H1 (cell line): ENCODE measurements around the gene HDAC7. TPM values are rescaled to one million over a fixed set of nuclear protein-coding genes. Genes with fewer than 3 reads are reported as not detected.
A peak's percentile ranks its signal among the peaks of the same experiment; 100 is the strongest.

Experiments used
- CTCF ChIA-PET: fragments of 300-600 bp; sonication (Branson Sonifier 250); formaldehyde crosslinking; loops from one replicate; lab custom pipeline; 2021; ENCODE audit not compliant: partially characterized antibody; lab: Charles Lee
- POLR2A ChIA-PET: fragments of 300-600 bp; sonication (Branson Sonifier 250); formaldehyde crosslinking; loops from one replicate; lab custom pipeline; 2021; ENCODE audit warnings: inconsistent platforms; ENCODE audit not compliant: partially characterized antibody; lab: Charles Lee
- DNase-seq, 2 experiments: peaks; one replicate each; pipeline versions ENCODE4 v3.0.0 to v3.0.0-alpha.2; 2010 to 2022; ENCODE audit warnings: low spot score in 2 of 2, low read depth in 1 of 2, mixed read lengths in 1 of 2
- FAIRE-seq: peaks from 2 replicates; lab custom pipeline; 2011; peaks lifted over from hg19 to GRCh38; lab: Jason Lieb, UNC
- H2AFZ ChIP-seq: 2 replicates; pipeline ENCODE4 v1.8.1; 2012; ENCODE audit warnings: low read length, inconsistent platforms
- H2AK5ac ChIP-seq: 2 replicates; pipeline ENCODE4 v1.6.1; 2013; ENCODE audit warnings: low read depth, low read length
- H2BK120ac ChIP-seq: replicated peaks from 2 replicates; pipeline ENCODE3; 2013; ENCODE audit warnings: low read depth, low read length, inconsistent platforms
- H2BK12ac ChIP-seq: 2 replicates; pipeline ENCODE4 v1.6.1; 2013; ENCODE audit warnings: low read depth, low read length
- H2BK15ac ChIP-seq: 2 replicates; pipeline ENCODE4 v1.6.1; 2013; ENCODE audit warnings: low read length
- H2BK20ac ChIP-seq: 2 replicates; pipeline ENCODE4 v1.6.1; 2013; ENCODE audit warnings: low read length
- H2BK5ac ChIP-seq: 2 replicates; pipeline ENCODE4 v1.6.1; 2013; ENCODE audit warnings: low read depth, low read length
- H3K14ac ChIP-seq: 2 replicates; pipeline ENCODE4 v1.6.1; 2013; ENCODE audit warnings: inconsistent platforms; ENCODE audit not compliant: insufficient read length
- H3K18ac ChIP-seq: 2 replicates; pipeline ENCODE4 v1.6.1; 2013; ENCODE audit warnings: low read length; ENCODE audit errors: extremely low read depth
- H3K23ac ChIP-seq: 2 replicates; pipeline ENCODE4 v1.6.1; 2013; ENCODE audit warnings: inconsistent platforms; ENCODE audit not compliant: insufficient read length
- H3K23me2 ChIP-seq: 2 replicates; pipeline ENCODE4 v1.6.1; 2013; ENCODE audit warnings: low read depth, low read length
- H3K27ac ChIP-seq: 2 replicates; pipeline ENCODE4 v1.6.1; 2011; ENCODE audit warnings: low read depth, low read length, inconsistent platforms
- H3K27me3 ChIP-seq, 4 experiments: replicated peaks in 1 of 4; 1 replicate in 1 of 4; 2 replicates in 3 of 4; pipeline versions ENCODE4 v1.6.1 to v1.8.1; 2011 to 2013; ENCODE audit warnings: low read length in 3 of 4, mild to moderate bottlenecking in 3 of 4, inconsistent platforms in 2 of 4, mixed read lengths in 2 of 4, moderate library complexity in 1 of 4; ENCODE audit not compliant: control insufficient read depth in 3 of 4, insufficient read depth in 3 of 4; ENCODE audit errors: extremely low read depth in 1 of 4
- H3K36me3 ChIP-seq, 4 experiments: 2 replicates each; pipeline versions ENCODE4 v1.6.1 to v1.8.1; 2011 to 2013; ENCODE audit warnings: mild to moderate bottlenecking in 4 of 4, low read length in 3 of 4, moderate library complexity in 2 of 4, control low read depth in 1 of 4, inconsistent platforms in 1 of 4; ENCODE audit not compliant: insufficient read depth in 4 of 4, control insufficient read depth in 2 of 4
- H3K4ac ChIP-seq: replicated peaks from 2 replicates; pipeline ENCODE3; 2013; ENCODE audit warnings: low read length, low read depth, mixed read lengths, inconsistent platforms; ENCODE audit not compliant: insufficient read length
- H3K4me1 ChIP-seq, 4 experiments: replicated peaks in 1 of 4; 1 replicate in 1 of 4; 2 replicates in 3 of 4; pipeline versions ENCODE4 v1.6.1 to v1.8.1; 2011 to 2013; ENCODE audit warnings: low read length in 3 of 4, inconsistent platforms in 2 of 4, mixed read lengths in 1 of 4; ENCODE audit not compliant: insufficient read depth in 4 of 4, control insufficient read depth in 3 of 4
- H3K4me2 ChIP-seq, 2 experiments: 2 replicates each; pipeline versions ENCODE4 v1.6.1 to v1.8.1; 2011 to 2013; ENCODE audit warnings: low read depth in 2 of 2, low read length in 2 of 2, control low read depth in 1 of 2, inconsistent platforms in 1 of 2, mild to moderate bottlenecking in 1 of 2; ENCODE audit not compliant: insufficient read depth in 1 of 2
- H3K4me3 ChIP-seq, 4 experiments: fragments of 200-600, 300-600 bp in 1 of 4; sonication (generic), shearing (Covaris generic), sonication (Bioruptor Twin) in 1 of 4; 2 replicates each; pipeline versions ENCODE4 v1.5.1 to v1.8.1; 2011 to 2016; ENCODE audit warnings: low read length in 4 of 4, low read depth in 3 of 4, control low read depth in 2 of 4, inconsistent platforms in 2 of 4, mild to moderate bottlenecking in 2 of 4, mixed read lengths in 1 of 4, moderate library complexity in 1 of 4; ENCODE audit not compliant: insufficient read depth in 2 of 4; ENCODE audit errors: extremely low read depth in 1 of 4
- H3K56ac ChIP-seq: replicated peaks from 2 replicates; pipeline ENCODE3; 2013; ENCODE audit warnings: low read depth, mild to moderate bottlenecking, mixed read lengths, low read length, inconsistent platforms; ENCODE audit not compliant: insufficient read length
- H3K79me1 ChIP-seq: 2 replicates; pipeline ENCODE4 v1.6.1; 2013; ENCODE audit warnings: low read depth, low read length, control low read depth
- H3K79me2 ChIP-seq, 2 experiments: 2 replicates each; pipeline versions ENCODE4 v1.6.1 to v1.8.1; 2012 to 2013; ENCODE audit warnings: low read length in 2 of 2, mild to moderate bottlenecking in 2 of 2, inconsistent platforms in 1 of 2; ENCODE audit not compliant: insufficient read depth in 2 of 2, control insufficient read depth in 1 of 2
- H3K9ac ChIP-seq, 4 experiments: replicated peaks in 1 of 4; 1 replicate in 1 of 4; 2 replicates in 3 of 4; pipeline versions ENCODE4 v1.6.1 to v1.8.1; 2011 to 2013; ENCODE audit warnings: low read depth in 3 of 4, low read length in 3 of 4, control low read depth in 2 of 4, mild to moderate bottlenecking in 2 of 4, moderate library complexity in 2 of 4, inconsistent platforms in 1 of 4; ENCODE audit errors: extremely low read depth in 1 of 4
- H3K9me3 ChIP-seq, 2 experiments: 2 replicates each; pipeline versions ENCODE4 v1.6.1 to v1.8.1; 2012 to 2013; ENCODE audit warnings: mild to moderate bottlenecking in 2 of 2, moderate library complexity in 2 of 2, control low read depth in 1 of 2, inconsistent platforms in 1 of 2, low read depth in 1 of 2, low read length in 1 of 2, mixed read lengths in 1 of 2; ENCODE audit not compliant: insufficient read depth in 2 of 2
- H4K20me1 ChIP-seq, 2 experiments: replicated peaks in 1 of 2; 2 replicates each; pipeline versions ENCODE3 to v1.8.1; 2011 to 2013; ENCODE audit warnings: inconsistent platforms in 2 of 2, low read length in 2 of 2, mild to moderate bottlenecking in 1 of 2; ENCODE audit not compliant: insufficient read depth in 2 of 2, control insufficient read depth in 1 of 2
- H4K5ac ChIP-seq: 2 replicates; pipeline ENCODE4 v1.6.1; 2013; ENCODE audit warnings: low read length, low read depth, mixed read lengths, inconsistent platforms; ENCODE audit not compliant: insufficient read length
- H4K8ac ChIP-seq: 2 replicates; pipeline ENCODE4 v1.8.0; 2013; ENCODE audit warnings: mild to moderate bottlenecking, moderate library complexity, low read length, inconsistent platforms; ENCODE audit not compliant: insufficient read depth; ENCODE audit errors: extremely low read depth
- H4K91ac ChIP-seq: replicated peaks from 2 replicates; pipeline ENCODE3; 2013; ENCODE audit warnings: low read length, mixed read lengths, inconsistent platforms; ENCODE audit not compliant: insufficient read length
- CBX5 ChIP-seq: fragments of 300-800, 300-1000 bp; sonication (generic); IDR thresholded peaks from 2 replicates; pipeline ENCODE4 v1.7.1; 2016; ENCODE audit warnings: antibody characterized with exemption, low read length, low read depth
- CBX8 ChIP-seq: fragments of 300-800, 300-1000 bp; sonication (generic); IDR thresholded peaks from 2 replicates; pipeline ENCODE4 v1.7.1; 2016; ENCODE audit warnings: low read depth, low read length, borderline replicate concordance
- CHD2 ChIP-seq: IDR thresholded peaks from 2 replicates; pipeline ENCODE4 v1.6.1; 2012; ENCODE audit warnings: low read length, improper control_type of control experiment
- JUN ChIP-seq: IDR thresholded peaks from 2 replicates; pipeline ENCODE4 v1.6.1; 2011; ENCODE audit warnings: low read depth, mild to moderate bottlenecking, improper control_type of control experiment, low read length
- NRF1 ChIP-seq: IDR thresholded peaks from 2 replicates; pipeline ENCODE4 v1.6.1; 2011; ENCODE audit warnings: mild to moderate bottlenecking, low read depth, low read length, improper control_type of control experiment
- PHF8 ChIP-seq: fragments of 200-600 bp; sonication (generic); conservative IDR thresholded peaks from 2 replicates; pipeline ENCODE4 v1.7.1; 2012; ENCODE audit warnings: low read depth, mild to moderate bottlenecking, inconsistent platforms, low read length, moderate library complexity
- POLR2A ChIP-seq, 2 experiments: IDR thresholded peaks; 1 replicate in 1 of 2; 2 replicates in 1 of 2; pipeline ENCODE4 v1.6.1; 2011; ENCODE audit warnings: low read depth in 2 of 2, low read length in 2 of 2, mild to moderate bottlenecking in 2 of 2; ENCODE audit errors: control extremely low read depth in 1 of 2
- POLR2AphosphoS5 ChIP-seq: IDR thresholded peaks from 2 replicates; pipeline ENCODE4 v1.6.1; 2011; ENCODE audit warnings: low read depth, low read length
- RFX5 ChIP-seq: IDR thresholded peaks from 2 replicates; pipeline ENCODE4 v1.6.1; 2011; ENCODE audit warnings: low read depth, low read length, improper control_type of control experiment, borderline replicate concordance
- RNF2 ChIP-seq: fragments of 200-900, 300-1000 bp; sonication (generic); IDR thresholded peaks from 2 replicates; pipeline ENCODE4 v1.7.1; 2016; ENCODE audit warnings: borderline replicate concordance, low read depth, mild to moderate bottlenecking, antibody characterized with exemption, low read length; ENCODE audit not compliant: poor library complexity, severe bottlenecking; ENCODE audit errors: missing control alignments
- SP1 ChIP-seq: IDR thresholded peaks from 2 replicates; pipeline ENCODE4 v1.6.1; 2011; ENCODE audit warnings: low read depth, low read length
- SP2 ChIP-seq: IDR thresholded peaks from 2 replicates; pipeline ENCODE4 v1.6.1; 2012; ENCODE audit warnings: mild to moderate bottlenecking, low read length, inconsistent platforms
- TAF7 ChIP-seq: optimal IDR thresholded peaks from 2 replicates; pipeline ENCODE3; 2011; ENCODE audit warnings: low read depth, mild to moderate bottlenecking, inconsistent platforms, low read length, moderate library complexity, borderline replicate concordance
- ZNF274 ChIP-seq: IDR thresholded peaks from 2 replicates; pipeline ENCODE4 v1.7.0; 2012; ENCODE audit warnings: low read length, borderline replicate concordance; ENCODE audit errors: extremely low read depth
- WGBS, 2 experiments: shearing (Covaris generic) in 1 of 2; methylation state at CpG; one replicate each; pipeline versions ENCODE4 v1.1.6 to v1.1.7; 2013 to 2015; ENCODE audit warnings: low lambda C conversion rate in 2 of 2, mixed read lengths in 2 of 2, inconsistent platforms in 1 of 2, low coverage in 1 of 2, missing lambda C conversion rate in 1 of 2; ENCODE audit not compliant: insufficient replicate concordance in 2 of 2, insufficient coverage in 1 of 2, insufficient read length in 1 of 2; ENCODE audit errors: extremely low coverage in 1 of 2, missing lambda C conversion rate in 1 of 2; 5-methylcytosine and 5-hydroxymethylcytosine counted together
- polyA plus RNA-seq, 7 experiments: library from polyadenylated mRNA; depleted of rRNA in 3 of 7; stranded (reverse) in 5 of 7; unstranded in 2 of 7; fragments of >200 nt in 5 of 7; fragments of 200-250 nt in 2 of 7; gene quantifications; 1 replicate in 5 of 7; 2 replicates in 1 of 7; 4 replicates in 1 of 7; pipeline versions ENCODE4 v1.2.1 to v1.2.3, GENCODE V29; 2011 to 2013; ENCODE audit warnings: missing spikeins in 2 of 7, mixed read lengths in 2 of 7
- total RNA-seq: library from RNA; stranded (reverse); fragmentation: NEBNext Ultra II Directional; extraction: Animal tissue kit (Norgen Biotek cat#: 25700); gene quantifications from 2 replicates; pipeline ENCODE4 v1.2.1, GENCODE V29; 2021

The HDAC7 gene
- total and polyA plus RNA-seq, 2 of the 8 experiments (the other 6 are each of a cell fraction or from before 2014, with no cell fraction given) = 25.5 to 84.9 TPM

DNA sequence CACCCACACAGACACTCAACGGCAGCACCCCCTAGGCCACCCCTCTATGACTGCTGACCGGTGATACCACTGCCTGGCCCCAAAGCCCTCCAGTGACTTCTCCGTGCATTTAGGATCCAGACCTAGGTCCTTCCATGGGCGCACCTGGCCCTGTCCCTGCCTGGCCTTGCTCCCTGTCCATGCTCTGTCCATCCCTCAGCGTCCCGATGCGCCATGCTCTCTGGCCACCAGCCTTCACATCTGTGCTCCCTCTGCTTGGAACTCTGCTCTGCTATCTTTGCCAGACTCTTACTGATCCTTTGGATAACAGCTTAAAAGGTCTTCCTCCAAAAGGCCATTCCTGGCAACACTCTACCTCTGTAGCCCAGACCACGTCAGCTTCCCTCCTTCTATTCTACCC lies 25.4 kb upstream of the HDAC7 start:
- H3K18ac ChIP-seq = no peak overlapping the region
- no peak overlapping the region for H2BK120ac ChIP-seq
- H2AFZ ChIP-seq = no peak overlapping the region
- no peak overlapping the region for H3K27ac ChIP-seq
- FAIRE-seq = no peak
- no peak overlapping the region for H3K4ac ChIP-seq
- H3K56ac ChIP-seq = no peak overlapping the region
- no peaks in the 10 kb centered on the region; a peak in 2 of 7 replicates for H3K27me3 ChIP-seq
- H3K36me3 ChIP-seq = no peaks in the 10 kb centered on the region
- H2BK12ac ChIP-seq = no peak overlapping the region
- ChIA-PET POLR2A (interaction anchor here (0.9 to 28.4 kb wide), 3 partner anchors 17 to 68 kb away, joined by 3 to 480 read pairs (median 3); partner anchors contain the start of gene HDAC7), CTCF (interaction anchor here (1.0 to 30.5 kb wide), 7 partner anchors 7 to 130 kb away, joined by 3 to 2001 read pairs (median 3); partner anchors contain the start of genes HDAC7 and SLC48A1)
- no peaks in the 10 kb centered on the region; the same call in 1 of the 2 replicates for H3K79me1 ChIP-seq
- no peak overlapping the region for H4K5ac ChIP-seq
- H3K4me3 ChIP-seq = no peak overlapping the region
- H2BK5ac ChIP-seq = no peak overlapping the region
- H2BK15ac ChIP-seq = 0 out of 2 replicates have a peak overlapping the region, but pooled peaks have one; percentile 53
- H3K4me2 ChIP-seq = no peak overlapping the region
- no peaks in the 10 kb centered on the region for H3K9me3 ChIP-seq
- H4K8ac ChIP-seq = no peak overlapping the region
- no peak overlapping the region for H3K23ac ChIP-seq
- no peaks in the 10 kb centered on the region for H4K20me1 ChIP-seq
- no peaks in the 10 kb centered on the region for H3K79me2 ChIP-seq
- H3K9ac ChIP-seq = no peak overlapping the region
- H2AK5ac ChIP-seq = no peak overlapping the region
- no peak for DNase-seq
- H3K23me2 ChIP-seq = no peaks in the 10 kb centered on the region
- no peak overlapping the region for H2BK20ac ChIP-seq
- H4K91ac ChIP-seq = no peak overlapping the region
- H3K4me1 ChIP-seq = peaks cover 0 to 22% (median 2%) of the 10 kb centered on the region in 4 experiments; a peak in 4 of 7 replicates
- 88% methylated on average over 8 of the region's 8 CpGs; no CpG with 5 or more reads in 1 of the 2 experiments for WGBS, 2 experiments
- no peak overlapping the region for H3K14ac ChIP-seq
- TF ChIP-seq POLR2AphosphoS5 (no peak), JUN (no peak), RNF2 (no peak), ZNF274 (no peak), POLR2A (IDR thresholded peaks at IDR 0.05; ENCODE audit: control extremely low read depth in 1 of 2, low read depth in 2 of 2, low read length in 2 of 2) (no peak), PHF8 (no peak), CHD2 (no peak), NRF1 (no peak), RFX5 (no peak), SP1 (no peak), CBX5 (no peak), CBX8 (no peak), TAF7 (no peak), SP2 (no peak)
